Neural cell (in vitro differentiated cells): ENCODE measurements around the gene AASDH. TPM values are rescaled to one million over a fixed set of nuclear protein-coding genes. Genes with fewer than 3 reads are reported as not detected.

ENCODE experiments used
- H2AFZ ChIP-seq: fragments of 200-600, 300-800 bp; sonication (generic), shearing (Covaris generic); 2 replicates; pipeline ENCODE4 v1.6.0; 2014; ENCODE audit warnings: low read depth, mild to moderate bottlenecking, antibody characterized with exemption, low read length, moderate library complexity
- H3F3A ChIP-seq: fragments of 200-600 bp; shearing (Covaris generic); 2 replicates; pipeline ENCODE4 v1.6.1; 2016; ENCODE audit warnings: mild to moderate bottlenecking, moderate library complexity, mixed read lengths, antibody characterized with exemption, low read length; ENCODE audit not compliant: insufficient read depth, poor library complexity, severe bottlenecking
- H3K27ac ChIP-seq: fragments of 200-600, 300-800 bp; sonication (generic), shearing (Covaris generic); 2 replicates; pipeline ENCODE4 v1.5.1; 2014; ENCODE audit warnings: mild to moderate bottlenecking, low read length, moderate library complexity
- H3K27me3 ChIP-seq: fragments of 300-800, 200-600 bp; sonication (generic), shearing (Covaris generic); 2 replicates; pipeline ENCODE4 v1.6.0; 2014; ENCODE audit warnings: mild to moderate bottlenecking, low read depth, low read length, moderate library complexity; ENCODE audit not compliant: insufficient read depth
- H3K36me3 ChIP-seq: fragments of 300-800, 200-600 bp; sonication (generic), shearing (Covaris generic); 2 replicates; pipeline ENCODE4 v1.5.1; 2014; ENCODE audit warnings: mild to moderate bottlenecking, antibody characterized with exemption, low read length, moderate library complexity; ENCODE audit not compliant: insufficient read depth
- H3K4me2 ChIP-seq: fragments of 300-800, 200-600 bp; sonication (generic), shearing (Covaris generic); 2 replicates; pipeline ENCODE4 v1.6.0; 2014; ENCODE audit warnings: mild to moderate bottlenecking, low read length
- H3K4me3 ChIP-seq: fragments of 300-800, 200-600 bp; sonication (generic), shearing (Covaris generic); 2 replicates; pipeline ENCODE4 v1.5.1; 2014; ENCODE audit warnings: mild to moderate bottlenecking, low read length, moderate library complexity
- H3K79me2 ChIP-seq: fragments of 200-600 bp; shearing (Covaris generic); replicated peaks from 2 replicates; pipeline ENCODE4 v1.6.0; 2014; ENCODE audit warnings: mild to moderate bottlenecking, low read length, moderate library complexity; ENCODE audit not compliant: insufficient read depth
- H3K9ac ChIP-seq: fragments of 300-800, 200-600 bp; sonication (generic), shearing (Covaris generic); 2 replicates; pipeline ENCODE4 v1.6.1; 2016; ENCODE audit warnings: mild to moderate bottlenecking, low read length, mixed read lengths
- H3K9me2 ChIP-seq: fragments of 200-600 bp; shearing (Covaris generic); 2 replicates; pipeline ENCODE4 v1.6.1; 2016; ENCODE audit warnings: mild to moderate bottlenecking, low read length, mixed read lengths; ENCODE audit not compliant: insufficient read depth
- H3K9me3 ChIP-seq: fragments of 200-600, 300-800 bp; sonication (generic), shearing (Covaris generic); 2 replicates; pipeline ENCODE4 v1.6.1; 2016; ENCODE audit warnings: mild to moderate bottlenecking, mixed run types, low read length, moderate library complexity, mixed read lengths
- H4K20me1 ChIP-seq: fragments of 200-600 bp; shearing (Covaris generic); 2 replicates; pipeline ENCODE4 v1.6.1; 2016; ENCODE audit warnings: mild to moderate bottlenecking, mixed run types; ENCODE audit not compliant: insufficient read depth
- EP300 ChIP-seq: fragments of 450-650 bp; conservative IDR thresholded peaks from 2 replicates; pipeline ENCODE4 v1.6.1; 2014; ENCODE audit warnings: antibody characterized with exemption, mild to moderate bottlenecking, moderate library complexity; ENCODE audit not compliant: poor library complexity, severe bottlenecking
- EZH2 ChIP-seq: fragments of 200-600, 300-800 bp; shearing (Covaris generic), sonication (generic); IDR thresholded peaks from 2 replicates; pipeline ENCODE4 v1.6.1; 2014; ENCODE audit warnings: antibody characterized with exemption, low read length, borderline replicate concordance, mild to moderate bottlenecking; ENCODE audit not compliant: insufficient read depth, poor library complexity, severe bottlenecking
- MXI1 ChIP-seq: fragments of 450-650 bp; conservative IDR thresholded peaks from 2 replicates; pipeline ENCODE4 v1.6.1; 2014; ENCODE audit warnings: antibody characterized with exemption, mild to moderate bottlenecking; ENCODE audit not compliant: poor library complexity, severe bottlenecking
- POLR2AphosphoS5 ChIP-seq: IDR thresholded peaks from 2 replicates; pipeline ENCODE4 v1.6.1; 2012
- RAD21 ChIP-seq: fragments of 450-650 bp; conservative IDR thresholded peaks from 2 replicates; pipeline ENCODE4 v1.6.1; 2014; ENCODE audit warnings: antibody characterized with exemption, mild to moderate bottlenecking, moderate library complexity
- SMC3 ChIP-seq: fragments of 450-650 bp; conservative IDR thresholded peaks from 2 replicates; pipeline ENCODE4 v1.6.1; 2014; ENCODE audit warnings: antibody characterized with exemption, mild to moderate bottlenecking, moderate library complexity; ENCODE audit not compliant: poor library complexity
- TAF1 ChIP-seq: IDR thresholded peaks from 2 replicates; pipeline ENCODE4 v1.6.1; 2012; ENCODE audit warnings: low read depth
- polyA plus RNA-seq: library from polyadenylated mRNA; depleted of rRNA; stranded (reverse); fragments of >200 nt; gene quantifications from 2 replicates; pipeline ENCODE4 v1.2.3, GENCODE V29; 2014
- TF ChIP-seq, protein P1 (sequence below): IDR thresholded peaks from 2 replicates; pipeline ENCODE4 v1.6.1; 2012; ENCODE audit warnings: borderline replicate concordance
- TF ChIP-seq, protein P2 (sequence below): fragments of 450-650 bp; IDR thresholded peaks from 2 replicates; pipeline ENCODE4 v1.5.1; 2014; ENCODE audit warnings: antibody characterized with exemption, mild to moderate bottlenecking, moderate library complexity; ENCODE audit not compliant: poor library complexity, severe bottlenecking

Gene AASDH
- polyA plus RNA-seq, 1 donor from 2014 or later = 21.8 TPM

DNA sequence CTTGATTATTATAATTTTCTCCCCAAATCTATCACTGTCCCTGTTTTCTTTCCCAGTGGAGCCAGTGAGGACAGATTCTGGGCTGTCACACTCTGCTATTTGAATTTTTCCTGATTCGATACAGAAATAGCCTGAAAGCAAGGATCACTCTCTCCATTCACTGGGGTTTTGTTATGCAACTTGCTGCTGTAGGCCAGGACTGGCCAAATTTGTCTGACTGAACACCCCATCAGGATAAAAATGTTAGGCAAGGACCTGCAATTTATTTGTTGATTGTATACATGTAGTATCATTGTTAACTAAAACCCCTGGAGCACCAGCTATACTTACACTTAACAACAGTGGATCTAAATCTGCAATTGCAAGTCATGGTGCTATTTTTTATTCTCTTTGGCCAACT, 68.7 kb downstream of the AASDH start:
- no peak overlapping the region for H3K27ac ChIP-seq
- H3K36me3 ChIP-seq = peaks cover 9% of the 10 kb centered on the region
- H3K9me2 ChIP-seq = no peaks in the 10 kb centered on the region
- H3K9ac ChIP-seq = no peak overlapping the region
- no peaks in the 10 kb centered on the region for H3K79me2 ChIP-seq
- no peaks in the 10 kb centered on the region for H3F3A ChIP-seq
- no peaks in the 10 kb centered on the region for H3K27me3 ChIP-seq
- H3K9me3 ChIP-seq = no peaks in the 10 kb centered on the region
- no peak overlapping the region for H3K4me3 ChIP-seq
- H4K20me1 ChIP-seq = no peaks in the 10 kb centered on the region
- TF ChIP-seq SMC3 (no peak), MXI1 (no peak), TAF1 (no peak), EP300 (no peak), EZH2 (no peak), RAD21 (no peak)
- TF ChIP-seq, protein P1, sequence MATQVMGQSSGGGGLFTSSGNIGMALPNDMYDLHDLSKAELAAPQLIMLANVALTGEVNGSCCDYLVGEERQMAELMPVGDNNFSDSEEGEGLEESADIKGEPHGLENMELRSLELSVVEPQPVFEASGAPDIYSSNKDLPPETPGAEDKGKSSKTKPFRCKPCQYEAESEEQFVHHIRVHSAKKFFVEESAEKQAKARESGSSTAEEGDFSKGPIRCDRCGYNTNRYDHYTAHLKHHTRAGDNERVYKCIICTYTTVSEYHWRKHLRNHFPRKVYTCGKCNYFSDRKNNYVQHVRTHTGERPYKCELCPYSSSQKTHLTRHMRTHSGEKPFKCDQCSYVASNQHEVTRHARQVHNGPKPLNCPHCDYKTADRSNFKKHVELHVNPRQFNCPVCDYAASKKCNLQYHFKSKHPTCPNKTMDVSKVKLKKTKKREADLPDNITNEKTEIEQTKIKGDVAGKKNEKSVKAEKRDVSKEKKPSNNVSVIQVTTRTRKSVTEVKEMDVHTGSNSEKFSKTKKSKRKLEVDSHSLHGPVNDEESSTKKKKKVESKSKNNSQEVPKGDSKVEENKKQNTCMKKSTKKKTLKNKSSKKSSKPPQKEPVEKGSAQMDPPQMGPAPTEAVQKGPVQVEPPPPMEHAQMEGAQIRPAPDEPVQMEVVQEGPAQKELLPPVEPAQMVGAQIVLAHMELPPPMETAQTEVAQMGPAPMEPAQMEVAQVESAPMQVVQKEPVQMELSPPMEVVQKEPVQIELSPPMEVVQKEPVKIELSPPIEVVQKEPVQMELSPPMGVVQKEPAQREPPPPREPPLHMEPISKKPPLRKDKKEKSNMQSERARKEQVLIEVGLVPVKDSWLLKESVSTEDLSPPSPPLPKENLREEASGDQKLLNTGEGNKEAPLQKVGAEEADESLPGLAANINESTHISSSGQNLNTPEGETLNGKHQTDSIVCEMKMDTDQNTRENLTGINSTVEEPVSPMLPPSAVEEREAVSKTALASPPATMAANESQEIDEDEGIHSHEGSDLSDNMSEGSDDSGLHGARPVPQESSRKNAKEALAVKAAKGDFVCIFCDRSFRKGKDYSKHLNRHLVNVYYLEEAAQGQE = no peak
- TF ChIP-seq, protein P2, sequence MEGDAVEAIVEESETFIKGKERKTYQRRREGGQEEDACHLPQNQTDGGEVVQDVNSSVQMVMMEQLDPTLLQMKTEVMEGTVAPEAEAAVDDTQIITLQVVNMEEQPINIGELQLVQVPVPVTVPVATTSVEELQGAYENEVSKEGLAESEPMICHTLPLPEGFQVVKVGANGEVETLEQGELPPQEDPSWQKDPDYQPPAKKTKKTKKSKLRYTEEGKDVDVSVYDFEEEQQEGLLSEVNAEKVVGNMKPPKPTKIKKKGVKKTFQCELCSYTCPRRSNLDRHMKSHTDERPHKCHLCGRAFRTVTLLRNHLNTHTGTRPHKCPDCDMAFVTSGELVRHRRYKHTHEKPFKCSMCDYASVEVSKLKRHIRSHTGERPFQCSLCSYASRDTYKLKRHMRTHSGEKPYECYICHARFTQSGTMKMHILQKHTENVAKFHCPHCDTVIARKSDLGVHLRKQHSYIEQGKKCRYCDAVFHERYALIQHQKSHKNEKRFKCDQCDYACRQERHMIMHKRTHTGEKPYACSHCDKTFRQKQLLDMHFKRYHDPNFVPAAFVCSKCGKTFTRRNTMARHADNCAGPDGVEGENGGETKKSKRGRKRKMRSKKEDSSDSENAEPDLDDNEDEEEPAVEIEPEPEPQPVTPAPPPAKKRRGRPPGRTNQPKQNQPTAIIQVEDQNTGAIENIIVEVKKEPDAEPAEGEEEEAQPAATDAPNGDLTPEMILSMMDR = no peak
- H3K4me2 ChIP-seq = no peak overlapping the region
- no peak overlapping the region for H2AFZ ChIP-seq

DNA sequence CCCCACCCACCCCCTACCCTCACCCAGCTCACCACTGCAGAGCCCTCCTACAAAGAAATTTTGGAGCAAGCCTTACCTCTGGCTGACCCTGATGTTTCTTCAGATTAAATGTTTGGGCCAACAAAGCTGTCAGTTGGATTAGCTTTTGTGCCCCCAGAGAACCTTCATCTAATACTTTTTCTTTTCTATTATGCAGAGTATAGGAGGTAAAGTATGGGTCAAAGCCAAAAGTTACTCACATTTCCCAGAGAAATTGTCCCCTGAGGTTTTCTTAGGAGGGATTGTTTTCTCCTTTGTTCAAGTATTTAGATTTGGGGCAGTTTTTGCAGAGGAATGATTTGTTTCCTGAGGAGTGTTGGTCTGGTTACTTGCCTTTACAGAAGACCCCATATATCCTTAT, 69.5 kb downstream of the AASDH start:
- no peaks in the 10 kb centered on the region for H3K9me3 ChIP-seq
- H3K9ac ChIP-seq = no peak overlapping the region
- H3F3A ChIP-seq = no peaks in the 10 kb centered on the region
- no peaks in the 10 kb centered on the region for H3K9me2 ChIP-seq
- H3K4me2 ChIP-seq = no peak overlapping the region
- H3K79me2 ChIP-seq = no peaks in the 10 kb centered on the region
- H4K20me1 ChIP-seq = no peaks in the 10 kb centered on the region
- TF ChIP-seq SMC3 = no peak
- TF ChIP-seq POLR2AphosphoS5 = no peak
- no peaks in the 10 kb centered on the region for H3K27me3 ChIP-seq
- H3K27ac ChIP-seq = no peak overlapping the region
- H2AFZ ChIP-seq = no peak overlapping the region
- H3K4me3 ChIP-seq = no peak overlapping the region
- H3K36me3 ChIP-seq = peaks cover 4% of the 10 kb centered on the region
